Breast epithelium (tissue), 4 donors: ENCODE measurements around the gene APOL1. TPM values are rescaled to one million over a fixed set of nuclear protein-coding genes. Genes with fewer than 3 reads are reported as not detected.
"Not testable (repeated sequence)": the region's sequence is repeated elsewhere in the genome, so short reads cannot be mapped to it uniquely, and the experiment has no call there.

Source experiments
- DNase-seq, 2 donors: peaks; one replicate each; pipeline ENCODE4 v3.0.0-alpha.2; 2019; ENCODE audit warnings: low spot score in 2 of 2
- H3K27ac ChIP-seq, 2 donors: fragments of 200-600 bp; sonication (generic) in 1 of 2; one replicate each; pipeline ENCODE4 v1.5.1; 2016 to 2019; ENCODE audit warnings: mild to moderate bottlenecking in 1 of 2
- H3K27me3 ChIP-seq, 2 donors: fragments of 200-600 bp; sonication (generic) in 1 of 2; one replicate each; pipeline versions ENCODE4 v1.5.1 to v1.6.0; 2017 to 2019; ENCODE audit warnings: control low read depth in 1 of 2, mild to moderate bottlenecking in 1 of 2
- H3K36me3 ChIP-seq: fragments of 200-600 bp; one replicate; pipeline ENCODE4 v1.5.1; 2019
- H3K4me1 ChIP-seq, 2 donors: fragments of 200-600 bp; sonication (generic); one replicate each; pipeline ENCODE4 v1.5.1; 2016 to 2019; ENCODE audit warnings: control low read depth in 1 of 2
- H3K4me3 ChIP-seq, 3 donors: fragments of 200-600 bp; sonication (generic); 1 replicate in 2 of 3; 2 replicates in 1 of 3; pipeline ENCODE4 v1.5.1; 2016 to 2019; ENCODE audit warnings: mild to moderate bottlenecking in 3 of 3, moderate library complexity in 2 of 3
- H3K9me3 ChIP-seq, 2 donors: fragments of 200-600 bp; sonication (generic) in 1 of 2; one replicate each; pipeline ENCODE4 v1.5.1; 2016 to 2019; ENCODE audit warnings: control low read depth in 1 of 2
- CTCF ChIP-seq, 3 donors: fragments of 450-650 bp; IDR thresholded peaks; one replicate each; pipeline ENCODE4 v1.5.1; 2016 to 2017; ENCODE audit warnings: antibody characterized with exemption in 3 of 3, mild to moderate bottlenecking in 3 of 3, moderate library complexity in 3 of 3
- POLR2A ChIP-seq: fragments of 450-650 bp; IDR thresholded peaks from one replicate; pipeline ENCODE4 v1.6.1; 2016; ENCODE audit warnings: antibody characterized with exemption, mild to moderate bottlenecking, moderate library complexity
- POLR2AphosphoS5 ChIP-seq, 3 donors: sonication (generic); formaldehyde crosslinking; IDR thresholded peaks; one replicate each; pipeline ENCODE4 v1.6.1; 2017; ENCODE audit warnings: antibody characterized with exemption in 3 of 3
- intact Hi-C: fragments of 100-400 bp; cut with DNase I; formaldehyde crosslinking; loops from one replicate; pipeline ENCODE4 v1.15.1; 2023; ENCODE audit warnings: low total_unique reads
- total RNA-seq, 3 donors: library from RNA; depleted of rRNA; stranded (reverse); fragments of >200 nt; gene quantifications; one replicate each; pipeline ENCODE4 v1.1.0, GENCODE V29; 2016

Gene APOL1
- total RNA-seq, 3 donors from 2014 or later: 5.9 to 38.3 (median 22.2) TPM

- H3K4me1 ChIP-seq: no peaks in the 10 kb centered on the region
- H3K27ac ChIP-seq: peak overlapping the region; percentile 44 to 78
- no peaks in the 10 kb centered on the region for H3K27me3 ChIP-seq
- TF ChIP-seq POLR2AphosphoS5 (IDR thresholded peaks at IDR 0.05) (peak in 2 of 3 donors; percentile 14 to 32), POLR2A (no peak)
- no peaks in the 10 kb centered on the region for H3K36me3 ChIP-seq
- H3K9me3 ChIP-seq: no peaks in the 10 kb centered on the region
- no peak overlapping the region for H3K4me3 ChIP-seq
- intact Hi-C loops: no loop called here
- DNase-seq: peak in 1 of 2 donors; percentile 40
Observed at GRCh38 chr22:36208162-36208765, 44.7 kb upstream of the APOL1 start.

- Histone ChIP-seq H3K36me3 (no peaks in the 10 kb centered on the region), H3K4me3 (no peak overlapping the region), H3K4me1 (no peaks in the 10 kb centered on the region), H3K27me3 (no peaks in the 10 kb centered on the region), H3K27ac (peak overlapping the region; percentile 44 to 78), H3K9me3 (no peaks in the 10 kb centered on the region)
- no peak for DNase-seq
- TF ChIP-seq POLR2AphosphoS5 (IDR thresholded peaks at IDR 0.05) (no peak), CTCF (IDR thresholded peaks at IDR 0.05) (no peak), POLR2A (no peak)
- intact Hi-C loops: no loop called here
Observed at GRCh38 chr22:36208914-36209313, 44.0 kb upstream of the APOL1 start.

- H3K27me3 ChIP-seq, H3K4me3 ChIP-seq, intact Hi-C loops, H3K27ac ChIP-seq, H3K4me1 ChIP-seq, DNase-seq, H3K9me3 ChIP-seq, H3K36me3 ChIP-seq: not testable (repeated sequence)
Observed at GRCh38 chr22:36209488-36209908, 43.4 kb upstream of the APOL1 start.

- Histone ChIP-seq H3K9me3 (no peaks in the 10 kb centered on the region), H3K4me1 (no peaks in the 10 kb centered on the region), H3K4me3 (no peak overlapping the region), H3K36me3 (no peaks in the 10 kb centered on the region), H3K27ac (no peak overlapping the region), H3K27me3 (no peaks in the 10 kb centered on the region)
- intact Hi-C loops: no loop called here
- TF ChIP-seq POLR2A (no peak), CTCF (IDR thresholded peaks at IDR 0.05) (no peak), POLR2AphosphoS5 (IDR thresholded peaks at IDR 0.05) (no peak)
- no peak for DNase-seq
Observed at GRCh38 chr22:36210224-36210623, 42.7 kb upstream of the APOL1 start.

GRCh38 chr22:36211237-36211861, 41.6 kb upstream of the APOL1 start:
- Histone ChIP-seq H3K36me3 (no peaks in the 10 kb centered on the region), H3K4me3 (no peak overlapping the region), H3K27me3 (no peaks in the 10 kb centered on the region), H3K4me1 (no peaks in the 10 kb centered on the region), H3K9me3 (no peaks in the 10 kb centered on the region), H3K27ac (no peak overlapping the region)
- TF ChIP-seq CTCF (IDR thresholded peaks at IDR 0.05) (no peak), POLR2A (no peak), POLR2AphosphoS5 (IDR thresholded peaks at IDR 0.05) (no peak)
- no peak for DNase-seq
- intact Hi-C loops: no loop called here

- DNase-seq: no peak
- Histone ChIP-seq H3K9me3 (no peaks in the 10 kb centered on the region), H3K27me3 (no peaks in the 10 kb centered on the region), H3K36me3 (no peaks in the 10 kb centered on the region), H3K4me3 (no peak overlapping the region), H3K4me1 (no peaks in the 10 kb centered on the region), H3K27ac (no peak overlapping the region)
- TF ChIP-seq POLR2AphosphoS5 (IDR thresholded peaks at IDR 0.05) (no peak), POLR2A (no peak), CTCF (IDR thresholded peaks at IDR 0.05) (no peak)
- intact Hi-C loops: no loop called here
Observed at GRCh38 chr22:36212901-36213300, 40.0 kb upstream of the APOL1 start.
